ENCODE data around the gene ACO2. TPM values are rescaled to one million over a fixed set of nuclear protein-coding genes. Genes with fewer than 3 reads are reported as not detected.

ACO2 gene
- total RNA-seq, 1 donor = 57.9 TPM

GRCh38 chr22:41541484-41541883, 72.6 kb downstream of the ACO2 start:
- Histone ChIP-seq H3K4me1 (ENCODE audit: insufficient read depth, low read length) (peaks cover 16% of the 10 kb centered on the region), H3K4me3 (ENCODE audit: insufficient read depth, low read length) (no peak overlapping the region), H4K20me1 (ENCODE audit: insufficient read depth, low read length) (peaks cover 34% of the 10 kb centered on the region), H3K9me3 (ENCODE audit: low read depth, low read length) (no peaks in the 10 kb centered on the region), H2AFZ (ENCODE audit: low read length) (no peak overlapping the region), H3K36me3 (ENCODE audit: insufficient read depth, low read length) (peaks cover 21% of the 10 kb centered on the region), H3K79me2 (ENCODE audit: insufficient read depth, low read length) (peaks cover 73% of the 10 kb centered on the region), H3K27me3 (ENCODE audit: insufficient read depth, low read length) (no peaks in the 10 kb centered on the region), H3K4me2 (ENCODE audit: insufficient read depth, low read length) (peak overlapping the region; percentile 11), H3K27ac (ENCODE audit: low read depth, low read length) (no peak overlapping the region)
- no peak for TF ChIP-seq CTCF (IDR thresholded peaks at IDR 0.05; ENCODE audit: extremely low read depth, low read depth, low read length)
- peak; percentile 54 for DNase-seq (ENCODE audit: insufficient read length, low spot score, missing footprints)

- peak overlapping the region; percentile 97 for H3K4me3 ChIP-seq (ENCODE audit: insufficient read depth, low read length)
- TF ChIP-seq CTCF (IDR thresholded peaks at IDR 0.05; ENCODE audit: extremely low read depth, low read depth, low read length) = no peak
Observed at GRCh38 chr22:41542224-41542623, 73.3 kb downstream of the ACO2 start.

GRCh38 chr22:41543854-41544670, 75.1 kb downstream of the ACO2 start, which contains the start of gene POLR3H:
Gene POLR3H, minus strand, starts transcription at chr22:41544470. Its CDS starts 369 bp downstream, at chr22:41544101.
- DNase-seq (ENCODE audit: insufficient read length, low spot score, missing footprints) = peak; percentile 100
- H4K20me1 ChIP-seq (ENCODE audit: insufficient read depth, low read length) = peaks cover 30% of the 10 kb centered on the region
- H3K4me3 ChIP-seq (ENCODE audit: insufficient read depth, low read length) = peak within 1 kb of the TSS; percentile 97
- peak within 1 kb of the TSS; percentile 94 for H3K4me2 ChIP-seq (ENCODE audit: insufficient read depth, low read length)
- H3K27me3 ChIP-seq (ENCODE audit: insufficient read depth, low read length) = no peaks in the 10 kb centered on the region
- H3K9me3 ChIP-seq (ENCODE audit: low read depth, low read length) = no peaks in the 10 kb centered on the region
- H3K79me2 ChIP-seq (ENCODE audit: insufficient read depth, low read length) = peaks cover 54% of the 10 kb centered on the region
- peak within 1 kb of the TSS; percentile 76 for H3K27ac ChIP-seq (ENCODE audit: low read depth, low read length)
- H3K36me3 ChIP-seq (ENCODE audit: insufficient read depth, low read length) = peaks cover 11% of the 10 kb centered on the region
- peak within 1 kb of the TSS; percentile 89 for H2AFZ ChIP-seq (ENCODE audit: low read length)
- peak; percentile 49 for TF ChIP-seq CTCF (IDR thresholded peaks at IDR 0.05; ENCODE audit: extremely low read depth, low read depth, low read length)
- H3K4me1 ChIP-seq (ENCODE audit: insufficient read depth, low read length) = peaks cover 16% of the 10 kb centered on the region

More at GRCh38 chr22:41542224-41542623, 73.3 kb downstream of the ACO2 start:
- H3K27me3 ChIP-seq (ENCODE audit: insufficient read depth, low read length) = no peaks in the 10 kb centered on the region
- H3K27ac ChIP-seq (ENCODE audit: low read depth, low read length) = no peak overlapping the region
- no peaks in the 10 kb centered on the region for H3K9me3 ChIP-seq (ENCODE audit: low read depth, low read length)
- H4K20me1 ChIP-seq (ENCODE audit: insufficient read depth, low read length) = peaks cover 34% of the 10 kb centered on the region
- H3K4me1 ChIP-seq (ENCODE audit: insufficient read depth, low read length) = peaks cover 16% of the 10 kb centered on the region
- peaks cover 68% of the 10 kb centered on the region for H3K79me2 ChIP-seq (ENCODE audit: insufficient read depth, low read length)
- DNase-seq (ENCODE audit: insufficient read length, low spot score, missing footprints) = peak; percentile 36
- H2AFZ ChIP-seq (ENCODE audit: low read length) = no peak overlapping the region
- H3K4me2 ChIP-seq (ENCODE audit: insufficient read depth, low read length) = peak overlapping the region; percentile 80
- H3K36me3 ChIP-seq (ENCODE audit: insufficient read depth, low read length) = peaks cover 19% of the 10 kb centered on the region

Data from osteoblast (primary cell).